ENCODE measurements around the gene CPM.
"Not testable (repeated sequence)": the region's sequence is repeated elsewhere in the genome, so short reads cannot be mapped to it uniquely, and the experiment has no call there.

CPM gene

DNA sequence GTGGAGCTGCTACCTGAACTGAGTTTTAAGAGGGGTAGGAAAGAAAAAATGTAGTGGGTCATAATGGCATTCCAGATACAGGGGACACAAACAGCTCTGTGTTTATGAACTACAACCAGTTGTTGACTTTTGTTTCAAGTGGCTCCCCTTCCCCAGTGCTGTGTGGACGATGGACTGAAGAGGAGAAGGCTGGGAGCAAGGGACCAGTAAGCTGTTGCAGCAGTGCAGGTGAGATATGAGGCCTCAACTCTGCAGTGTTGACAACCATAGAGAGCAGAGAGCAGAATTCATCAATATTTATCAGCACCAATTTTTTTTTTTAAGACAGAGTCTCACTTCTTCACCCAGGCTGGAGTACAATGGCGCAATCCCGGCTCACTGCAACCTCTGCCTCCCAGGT, 78.4 kb downstream of the CPM start:
- no peak overlapping the region for H3K4me3 Mint-ChIP-seq
- no peak overlapping the region for H3K27ac Mint-ChIP-seq
- DNase-seq (ENCODE audit: low spot score in 2 of 2) = no peak
- H3K27me3 Mint-ChIP-seq = peaks cover 5% of the 10 kb centered on the region
- no peaks in the 10 kb centered on the region for H3K36me3 Mint-ChIP-seq
- ATAC-seq (ENCODE audit: low read depth) = no peak
- no peaks in the 10 kb centered on the region for H3K4me1 Mint-ChIP-seq
- no peaks in the 10 kb centered on the region for H3K9me3 Mint-ChIP-seq

DNA sequence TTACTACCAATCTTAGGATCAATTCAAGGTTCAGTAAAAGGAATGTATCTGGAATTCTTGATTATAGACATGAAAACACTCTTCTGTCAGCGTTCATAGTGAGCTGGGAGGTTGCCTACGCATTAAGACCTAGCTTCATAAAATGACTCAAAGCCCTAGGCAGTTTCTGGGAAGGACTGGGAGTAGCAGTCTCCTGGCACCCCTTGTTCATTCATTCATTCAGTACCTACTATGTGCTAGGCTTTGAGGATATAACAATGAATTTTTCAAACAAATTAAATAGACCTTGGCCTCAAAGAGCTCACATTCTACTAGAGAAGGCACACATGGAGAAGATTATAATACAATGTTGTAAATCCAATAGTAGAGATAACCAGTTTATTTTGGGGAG, 78.9 kb downstream of the CPM start:
- H3K27ac Mint-ChIP-seq = no peak overlapping the region
- DNase-seq (ENCODE audit: low spot score in 2 of 2) = no peak
- H3K36me3 Mint-ChIP-seq = no peaks in the 10 kb centered on the region
- no peak for ATAC-seq (ENCODE audit: low read depth)
- H3K27me3 Mint-ChIP-seq = peaks cover 5% of the 10 kb centered on the region
- H3K4me1 Mint-ChIP-seq = no peaks in the 10 kb centered on the region
- H3K4me3 Mint-ChIP-seq = no peak overlapping the region
- H3K9me3 Mint-ChIP-seq = no peaks in the 10 kb centered on the region

DNA sequence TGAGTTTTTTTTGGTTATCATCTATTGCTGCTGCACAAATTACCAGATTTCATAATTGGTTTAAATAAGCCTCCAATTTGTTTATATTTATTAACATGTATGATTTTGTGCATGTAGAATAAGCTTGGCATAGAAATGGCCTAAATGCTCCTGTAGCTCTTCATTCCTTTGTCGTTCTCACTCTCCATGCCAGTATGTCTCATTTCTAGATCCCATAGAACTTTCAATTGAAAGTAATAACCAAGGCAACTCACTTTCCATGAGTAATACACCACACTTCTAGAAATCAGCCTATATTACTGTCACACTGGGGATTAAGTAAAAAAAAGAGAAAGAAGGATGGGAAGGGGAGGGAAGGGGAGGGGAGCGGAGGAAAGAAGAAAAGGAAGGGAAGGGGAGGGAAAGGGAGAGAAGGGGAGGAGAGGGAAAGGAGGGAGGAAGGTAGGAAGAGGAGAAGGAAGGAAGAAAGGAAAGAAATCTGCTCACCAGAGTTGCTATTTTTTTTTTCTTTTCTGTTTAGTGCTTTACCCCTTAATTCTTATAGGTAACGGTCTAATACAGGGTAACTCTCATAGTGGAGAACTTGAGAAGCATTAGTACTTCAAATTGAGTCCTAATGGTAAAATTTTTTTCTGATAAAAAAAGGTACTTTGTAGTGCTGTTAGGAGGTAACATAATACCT, 79.4 kb downstream of the CPM start:
- Mint-ChIP-seq H3K27ac (no peak overlapping the region), H3K4me1 (no peaks in the 10 kb centered on the region), H3K9me3 (no peaks in the 10 kb centered on the region), H3K36me3 (no peaks in the 10 kb centered on the region), H3K4me3 (no peak overlapping the region), H3K27me3 (peaks cover 5% of the 10 kb centered on the region)
- DNase-seq (ENCODE audit: low spot score in 2 of 2) (no peak), ATAC-seq (ENCODE audit: low read depth) (no peak)

DNA sequence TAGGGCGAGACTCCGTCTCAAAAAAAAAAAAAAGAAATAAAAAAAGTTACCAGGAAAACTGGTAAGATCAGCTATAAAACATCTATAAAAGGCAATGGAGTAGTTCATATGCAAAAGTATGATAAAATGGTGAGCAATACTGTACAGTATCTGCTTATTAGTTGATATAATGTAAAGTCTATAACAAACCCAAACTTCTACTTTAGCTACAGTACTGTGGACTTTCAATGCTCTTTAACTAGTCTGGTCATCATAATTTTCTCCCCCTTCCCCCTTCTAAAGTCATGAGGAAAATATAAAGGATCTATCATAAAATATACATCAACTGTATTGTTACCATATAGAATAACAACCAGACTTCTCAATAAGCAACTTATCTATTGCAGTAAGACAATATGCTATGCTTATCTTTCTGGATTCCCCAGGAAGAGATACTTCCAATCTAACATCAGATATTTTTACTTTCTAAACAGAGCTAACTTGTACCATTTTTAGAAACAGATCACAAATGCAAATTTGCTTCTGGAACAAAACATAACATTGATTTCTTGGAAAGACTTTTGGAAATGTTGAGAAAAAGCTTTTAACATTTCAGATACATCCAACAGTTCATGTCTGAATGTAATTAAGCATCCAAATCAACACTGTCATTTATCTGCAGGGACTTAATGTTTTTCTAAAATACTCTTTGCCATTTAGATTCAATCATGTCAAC, 81.2 kb downstream of the CPM start:
- peaks cover 5% of the 10 kb centered on the region for H3K27me3 Mint-ChIP-seq

DNA sequence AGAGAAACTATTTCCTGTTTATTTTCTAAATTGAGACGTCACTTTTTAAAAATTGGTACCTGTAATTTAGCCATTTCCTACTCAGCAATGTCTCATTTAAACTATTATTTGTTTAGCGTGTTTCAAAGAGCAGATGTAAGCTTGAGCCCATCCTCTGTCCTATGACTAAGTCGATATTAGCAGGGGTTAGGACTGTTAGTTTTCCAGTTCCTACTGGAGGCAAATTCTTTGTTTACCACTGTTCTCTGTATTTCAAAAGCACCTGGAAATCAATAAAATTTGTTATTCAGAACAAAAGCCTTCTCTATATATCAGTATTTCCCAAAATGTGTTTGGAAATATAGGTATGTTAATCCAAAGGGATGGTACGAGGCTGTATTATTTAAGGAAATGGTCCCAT, 82.6 kb downstream of the CPM start:
- H3K27me3 Mint-ChIP-seq = peaks cover 5% of the 10 kb centered on the region
- no peaks in the 10 kb centered on the region for H3K36me3 Mint-ChIP-seq
- DNase-seq (ENCODE audit: low spot score in 2 of 2) = no peak
- no peak overlapping the region for H3K27ac Mint-ChIP-seq
- H3K9me3 Mint-ChIP-seq = no peaks in the 10 kb centered on the region
- no peak for ATAC-seq (ENCODE audit: low read depth)
- no peak overlapping the region for H3K4me3 Mint-ChIP-seq
- H3K4me1 Mint-ChIP-seq = no peaks in the 10 kb centered on the region

More for the DNA sequence above, 81.2 kb downstream of the CPM start:
- ATAC-seq (ENCODE audit: low read depth) (no peak), DNase-seq (ENCODE audit: low spot score in 2 of 2) (no peak)
- H3K9me3 Mint-ChIP-seq = no peaks in the 10 kb centered on the region
- H3K4me1 Mint-ChIP-seq = no peaks in the 10 kb centered on the region
- no peak overlapping the region for H3K4me3 Mint-ChIP-seq
- H3K36me3 Mint-ChIP-seq = no peaks in the 10 kb centered on the region
- H3K27ac Mint-ChIP-seq = no peak overlapping the region

DNA sequence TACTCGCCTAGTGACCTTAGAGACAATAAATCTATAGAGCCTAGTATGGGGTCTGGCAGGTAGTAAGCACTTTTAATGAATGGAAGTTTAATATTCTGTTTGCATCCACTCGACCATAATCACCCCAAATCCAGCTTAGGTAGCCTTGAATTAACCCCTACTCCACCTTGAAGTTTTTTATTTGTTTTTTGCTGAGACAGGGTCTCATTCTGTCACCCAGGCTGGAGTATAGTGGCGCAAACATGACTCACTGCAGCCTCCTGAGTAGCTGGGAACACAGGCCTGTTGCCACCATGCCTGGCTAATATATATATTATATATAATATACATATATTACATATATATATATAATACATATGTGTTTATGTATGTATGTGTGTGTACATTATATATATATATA, 86.2 kb downstream of the CPM start:
- Mint-ChIP-seq H3K4me1 (no peaks in the 10 kb centered on the region), H3K27ac (no peak overlapping the region), H3K9me3 (no peaks in the 10 kb centered on the region), H3K36me3 (peaks cover 2% of the 10 kb centered on the region), H3K27me3 (no peaks in the 10 kb centered on the region), H3K4me3 (no peak overlapping the region)
- DNase-seq (ENCODE audit: low spot score in 2 of 2) = no peak
- ATAC-seq (ENCODE audit: low read depth) = no peak

DNA sequence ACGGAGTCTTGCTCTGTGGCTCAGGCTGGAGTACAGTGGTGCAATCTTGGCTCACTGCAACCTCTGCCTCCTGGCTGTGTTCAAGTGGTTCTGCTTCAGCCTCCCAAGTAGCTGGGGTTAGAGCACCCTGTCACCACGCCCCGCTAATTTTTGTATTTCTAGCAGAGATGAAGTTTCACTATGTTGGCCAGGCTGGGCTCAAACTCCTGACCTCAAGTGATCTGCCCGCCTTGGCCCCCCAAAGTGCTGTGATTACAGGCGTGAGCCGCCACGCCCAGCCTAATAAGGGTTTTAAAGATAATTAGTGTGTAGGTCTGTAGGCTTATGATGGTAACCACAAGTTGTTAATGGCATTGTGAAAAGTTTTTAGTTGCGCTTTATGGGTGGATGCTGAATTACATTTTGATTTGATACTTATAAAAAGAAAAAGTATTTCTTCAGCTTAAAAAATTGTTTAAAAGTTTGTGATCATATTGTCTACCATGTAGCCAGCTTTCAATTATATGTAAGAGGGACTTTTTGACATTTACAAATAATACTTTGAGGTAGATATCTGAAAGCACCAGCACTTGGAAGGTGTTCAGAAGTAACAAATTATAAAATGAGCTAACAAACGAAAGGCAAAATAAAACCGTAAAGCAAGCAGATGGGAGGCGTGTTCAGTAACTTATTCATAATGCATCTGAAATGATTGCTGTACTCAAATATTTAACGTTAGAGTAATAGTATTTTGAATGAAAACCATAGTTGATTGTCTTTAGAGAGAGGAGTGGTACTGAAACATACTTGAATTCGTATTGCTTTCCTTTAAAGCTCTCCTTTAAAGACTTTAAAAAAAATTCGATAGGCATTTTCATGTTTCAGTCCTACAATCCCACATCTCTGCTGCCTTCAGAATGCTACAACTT, 87.9 kb downstream of the CPM start:
- no peaks in the 10 kb centered on the region for H3K4me1 Mint-ChIP-seq
- ATAC-seq (ENCODE audit: low read depth) = no peak
- H3K9me3 Mint-ChIP-seq = no peaks in the 10 kb centered on the region
- no peak overlapping the region for H3K4me3 Mint-ChIP-seq
- H3K36me3 Mint-ChIP-seq = peaks cover 2% of the 10 kb centered on the region
- no peaks in the 10 kb centered on the region for H3K27me3 Mint-ChIP-seq
- H3K27ac Mint-ChIP-seq = no peak overlapping the region
- DNase-seq (ENCODE audit: low spot score in 2 of 2) = no peak

DNA sequence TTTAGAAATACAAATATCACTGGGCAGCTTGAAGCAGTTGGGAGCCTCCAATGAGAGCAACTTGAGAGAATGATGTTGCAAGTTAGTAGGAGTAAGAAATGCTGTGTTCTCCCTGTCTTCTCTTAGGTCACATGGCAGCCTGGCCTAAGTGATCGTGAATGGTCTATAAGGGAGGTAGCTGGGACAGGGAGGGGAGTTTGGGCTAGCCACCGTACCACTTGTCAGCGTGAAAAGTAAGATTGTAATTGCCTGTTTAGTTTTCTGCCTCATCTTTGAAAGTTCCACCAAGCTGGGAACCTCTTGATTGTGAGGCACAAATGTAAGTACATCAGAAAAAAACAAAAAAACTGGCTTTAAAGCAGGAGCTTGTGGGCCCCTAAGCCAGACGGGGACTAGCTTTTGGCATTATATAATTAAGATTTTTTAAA, 88.6 kb downstream of the CPM start:
- H3K4me1 Mint-ChIP-seq = no peaks in the 10 kb centered on the region

DNA sequence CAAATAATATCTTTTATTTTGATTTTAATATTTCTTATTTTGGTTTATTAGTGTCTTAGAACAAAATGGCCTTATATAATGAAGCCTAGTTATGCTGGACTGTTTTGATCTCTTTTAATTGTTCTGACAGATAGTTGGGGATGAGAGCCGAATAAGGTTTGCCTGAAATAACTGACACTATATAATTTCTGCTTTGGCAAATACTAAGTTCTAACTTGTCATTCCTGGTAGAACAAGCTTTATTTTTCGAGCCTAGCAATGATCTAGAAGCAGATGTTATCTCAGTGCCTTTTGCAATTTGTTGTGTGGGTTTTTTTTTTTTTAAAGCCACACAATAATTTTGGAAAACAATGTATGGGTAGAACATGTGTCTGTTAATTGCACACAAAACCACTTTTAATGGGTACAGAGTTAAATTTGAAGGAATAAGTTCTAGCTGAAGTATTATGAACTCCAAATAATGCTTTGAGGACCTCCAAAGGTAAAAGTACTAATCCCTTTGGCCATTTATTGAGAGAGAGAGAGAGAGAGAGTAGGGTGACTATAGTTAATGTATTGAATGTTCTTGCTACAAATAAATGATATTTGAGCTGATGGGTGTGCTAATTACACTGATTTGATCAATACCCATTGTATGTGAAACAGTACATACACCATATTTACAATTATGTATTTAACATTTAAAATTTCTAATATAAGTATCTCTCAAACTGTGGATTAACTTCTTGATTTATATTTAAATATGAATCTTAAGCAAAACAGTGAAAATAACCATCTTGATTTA, 90.0 kb downstream of the CPM start:
- no peak for DNase-seq (ENCODE audit: low spot score in 2 of 2)
- Mint-ChIP-seq H3K4me1 (peaks cover 2% of the 10 kb centered on the region), H3K9me3 (no peaks in the 10 kb centered on the region), H3K27me3 (no peaks in the 10 kb centered on the region), H3K36me3 (peaks cover 13% of the 10 kb centered on the region), H3K27ac (no peak overlapping the region), H3K4me3 (no peak overlapping the region)
- ATAC-seq (ENCODE audit: low read depth) = no peak

More for the DNA sequence above, 88.6 kb downstream of the CPM start:
- DNase-seq (ENCODE audit: low spot score in 2 of 2) (no peak), ATAC-seq (ENCODE audit: low read depth) (no peak)
- no peak overlapping the region for H3K27ac Mint-ChIP-seq
- no peaks in the 10 kb centered on the region for H3K27me3 Mint-ChIP-seq
- peaks cover 5% of the 10 kb centered on the region for H3K36me3 Mint-ChIP-seq
- no peak overlapping the region for H3K4me3 Mint-ChIP-seq
- H3K9me3 Mint-ChIP-seq = no peaks in the 10 kb centered on the region

DNA sequence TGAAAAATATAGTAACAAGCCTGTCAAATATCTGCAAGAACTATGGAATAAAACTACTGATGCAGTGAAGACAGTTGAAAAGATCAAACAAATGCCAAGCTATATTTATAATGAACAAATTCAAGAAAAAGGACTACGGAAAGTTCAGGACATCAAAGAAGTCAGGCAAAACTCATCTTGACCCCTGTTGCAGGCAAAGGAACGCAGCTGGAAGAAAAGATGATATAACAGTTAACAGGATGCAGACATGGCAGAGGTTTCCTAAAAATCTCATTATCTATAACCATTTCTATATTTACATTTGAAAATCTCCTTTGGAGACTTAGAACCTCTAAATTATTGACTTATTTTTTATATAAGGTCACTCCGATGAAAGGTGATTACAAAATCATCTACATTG, 90.8 kb downstream of the CPM start:
- peaks cover 13% of the 10 kb centered on the region for H3K36me3 Mint-ChIP-seq
- H3K27ac Mint-ChIP-seq = no peak overlapping the region
- ATAC-seq (ENCODE audit: low read depth) = no peak

DNA sequence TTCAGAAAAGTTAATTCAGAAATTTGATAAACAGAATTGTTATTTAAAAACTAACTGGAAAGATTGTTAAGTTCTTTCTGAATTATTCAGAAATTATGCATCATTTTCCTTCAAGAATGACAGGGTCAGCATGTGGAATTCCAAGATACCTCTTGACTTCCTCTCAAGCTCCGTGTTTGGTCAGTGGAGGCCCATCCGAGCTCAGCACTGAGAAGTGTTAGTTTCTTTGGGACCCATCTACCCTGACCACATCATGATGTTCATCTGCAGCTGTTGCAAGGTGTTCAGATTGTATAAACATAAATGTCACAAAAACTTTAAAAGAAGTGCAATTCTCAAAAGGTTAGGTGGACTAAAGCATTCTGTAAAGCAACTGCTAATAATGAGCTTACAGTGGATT, 91.3 kb downstream of the CPM start:
- no peak for ATAC-seq (ENCODE audit: low read depth)
- H3K9me3 Mint-ChIP-seq = no peaks in the 10 kb centered on the region
- no peak for DNase-seq (ENCODE audit: low spot score in 2 of 2)
- H3K36me3 Mint-ChIP-seq = peaks cover 13% of the 10 kb centered on the region
- no peak overlapping the region for H3K27ac Mint-ChIP-seq
- peaks cover 2% of the 10 kb centered on the region for H3K4me1 Mint-ChIP-seq
- no peak overlapping the region for H3K4me3 Mint-ChIP-seq
- no peaks in the 10 kb centered on the region for H3K27me3 Mint-ChIP-seq

More for the DNA sequence above, 90.8 kb downstream of the CPM start:
- Mint-ChIP-seq H3K9me3 (no peaks in the 10 kb centered on the region), H3K27me3 (no peaks in the 10 kb centered on the region), H3K4me3 (no peak overlapping the region), H3K4me1 (peaks cover 2% of the 10 kb centered on the region)
- DNase-seq (ENCODE audit: low spot score in 2 of 2) = no peak

DNA sequence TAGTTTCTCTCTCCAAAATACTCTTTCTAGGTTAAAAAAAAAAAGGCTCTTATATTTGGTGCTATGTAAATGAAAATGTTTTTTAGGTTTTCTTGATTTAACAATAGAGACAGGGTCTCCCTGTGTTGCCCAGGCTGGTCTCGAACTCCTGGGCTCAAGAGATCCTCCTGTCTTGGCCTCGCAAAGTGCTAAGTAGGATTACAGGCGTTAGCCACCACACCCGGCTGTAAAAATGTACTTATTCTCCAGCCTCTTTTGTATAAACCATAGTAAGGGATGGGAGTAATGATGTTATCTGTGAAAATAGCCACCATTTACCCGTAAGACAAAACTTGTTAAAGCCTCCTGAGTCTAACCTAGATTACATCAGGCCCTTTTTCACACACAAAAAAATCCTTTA, 91.8 kb downstream of the CPM start:
- DNase-seq (ENCODE audit: low spot score in 2 of 2); H3K27ac Mint-ChIP-seq; H3K4me3 Mint-ChIP-seq; H3K4me1 Mint-ChIP-seq; H3K27me3 Mint-ChIP-seq; ATAC-seq (ENCODE audit: low read depth); H3K9me3 Mint-ChIP-seq: not testable (repeated sequence)
- H3K36me3 Mint-ChIP-seq = peaks cover 15% of the 10 kb centered on the region

DNA sequence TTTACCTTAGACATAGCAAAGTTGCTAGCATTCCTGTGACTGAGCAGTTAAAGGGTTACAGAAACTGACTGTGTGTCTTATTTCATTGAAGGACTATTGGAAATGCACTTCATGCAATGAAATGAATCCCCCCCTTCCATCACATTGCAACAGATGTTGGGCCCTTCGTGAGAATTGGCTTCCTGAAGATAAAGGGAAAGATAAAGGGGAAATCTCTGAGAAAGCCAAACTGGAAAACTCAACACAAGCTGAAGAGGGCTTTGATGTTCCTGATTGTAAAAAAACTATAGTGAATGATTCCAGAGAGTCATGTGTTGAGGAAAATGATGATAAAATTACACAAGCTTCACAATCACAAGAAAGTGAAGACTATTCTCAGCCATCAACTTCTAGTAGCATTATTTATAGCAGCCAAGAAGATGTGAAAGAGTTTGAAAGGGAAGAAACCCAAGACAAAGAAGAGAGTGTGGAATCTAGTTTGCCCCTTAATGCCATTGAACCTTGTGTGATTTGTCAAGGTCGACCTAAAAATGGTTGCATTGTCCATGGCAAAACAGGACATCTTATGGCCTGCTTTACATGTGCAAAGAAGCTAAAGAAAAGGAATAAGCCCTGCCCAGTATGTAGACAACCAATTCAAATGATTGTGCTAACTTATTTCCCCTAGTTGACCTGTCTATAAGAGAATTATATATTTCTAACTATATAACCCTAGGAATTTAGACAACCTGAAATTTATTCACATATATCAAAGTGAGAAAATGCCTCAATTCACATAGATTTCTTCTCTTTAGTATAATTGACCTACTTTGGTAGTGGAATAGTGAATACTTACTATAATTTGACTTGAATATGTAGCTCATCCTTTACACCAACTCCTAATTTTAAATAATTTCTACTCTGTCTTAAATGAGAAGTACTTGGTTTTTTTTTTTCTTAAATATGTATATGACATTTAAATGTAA, 93.5 kb downstream of the CPM start:
- no peaks in the 10 kb centered on the region for H3K27me3 Mint-ChIP-seq
- H3K36me3 Mint-ChIP-seq = peaks cover 22% of the 10 kb centered on the region
- no peaks in the 10 kb centered on the region for H3K9me3 Mint-ChIP-seq
- H3K4me1 Mint-ChIP-seq = peaks cover 2% of the 10 kb centered on the region
- H3K27ac Mint-ChIP-seq = no peak overlapping the region
- ATAC-seq (ENCODE audit: low read depth) = no peak
- H3K4me3 Mint-ChIP-seq = no peak overlapping the region
- no peak for DNase-seq (ENCODE audit: low spot score in 2 of 2)

All from memory B cell (primary cell).